GM18505 (cell line): ENCODE data around the gene KLF11.
"Not testable (repeated sequence)": the region's sequence is repeated elsewhere in the genome, so short reads cannot be mapped to it uniquely, and the experiment has no call there.

ENCODE experiments used
- ATAC-seq: cut with Tn5 transposase; IDR thresholded peaks from one replicate; pipeline ENCODE4 v1.9.1; 2021; ENCODE audit not compliant: unreplicated experiment
- POLR2A ChIP-seq: IDR thresholded peaks from 4 replicates; pipeline ENCODE4 v1.6.1; 2011; ENCODE audit warnings: borderline replicate concordance; ENCODE audit not compliant: insufficient read depth, insufficient read length; ENCODE audit errors: extremely low read depth

Gene KLF11

DNA sequence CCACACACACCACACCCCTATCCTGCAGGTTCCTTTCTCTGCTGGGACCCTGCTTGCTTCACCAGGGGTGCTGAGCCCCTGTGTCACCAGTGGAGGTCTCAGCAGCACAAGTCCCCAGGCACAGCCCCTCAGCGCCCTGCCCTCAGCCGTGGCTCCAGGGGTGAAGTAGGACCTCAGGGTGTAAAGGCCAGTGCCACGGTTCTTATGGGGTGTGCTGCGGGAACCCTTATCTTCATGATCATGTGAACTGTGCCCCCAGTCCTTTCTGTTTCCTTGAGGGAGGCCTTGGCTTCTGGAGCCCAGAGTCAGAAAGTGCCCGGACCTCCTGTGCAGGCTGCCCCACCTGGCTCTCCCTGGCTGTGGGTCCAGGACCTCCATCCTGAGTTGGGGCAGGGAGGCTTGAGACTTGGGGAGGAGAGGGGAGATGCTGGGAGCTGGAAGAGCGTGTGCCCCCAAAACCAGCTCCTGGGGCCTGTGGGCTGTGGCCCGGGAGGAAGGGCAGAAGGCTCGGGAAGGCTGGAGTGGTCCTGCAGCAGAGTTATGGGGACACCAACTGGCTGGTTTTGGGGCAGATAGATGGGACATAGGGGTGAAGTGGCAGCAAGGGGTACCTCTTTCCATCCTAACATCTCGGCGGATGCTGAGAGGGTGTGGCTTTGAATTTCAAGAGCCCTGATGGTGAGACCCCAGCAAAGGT, 20.2 kb upstream of the KLF11 start:
- no peak for TF ChIP-seq POLR2A
- no peak for ATAC-seq

DNA sequence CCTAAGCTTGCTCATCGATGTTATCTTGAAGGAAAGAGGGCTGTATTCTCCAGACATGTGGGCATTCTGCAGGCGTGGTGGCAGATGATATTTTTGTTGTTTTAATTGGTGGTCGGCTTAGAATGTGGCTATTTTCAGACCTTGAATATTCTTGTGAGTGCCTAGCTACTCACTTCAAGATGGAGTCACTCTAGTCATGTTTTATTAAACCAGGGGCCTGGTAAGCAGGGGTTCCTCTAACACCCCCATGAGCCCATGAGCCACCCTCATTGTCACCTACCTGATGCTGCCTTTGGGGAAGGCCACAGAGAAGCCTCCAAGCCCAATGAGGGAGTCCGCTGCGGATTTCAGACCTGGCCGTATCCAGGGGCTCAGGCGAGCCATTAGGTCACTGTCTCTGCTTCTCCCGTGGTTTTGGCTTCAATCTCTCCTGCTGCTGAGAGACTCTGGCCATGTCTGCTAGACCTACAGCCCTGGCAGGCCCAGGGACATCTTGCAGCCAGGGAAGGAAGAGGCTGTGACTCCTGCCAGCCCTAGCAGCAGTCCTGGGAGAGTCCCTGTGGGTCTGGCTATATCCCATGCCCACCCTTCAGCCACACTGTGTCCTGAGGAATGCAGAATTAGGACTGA, 16.3 kb upstream of the KLF11 start:
- ATAC-seq: no peak
- no peak for TF ChIP-seq POLR2A

DNA sequence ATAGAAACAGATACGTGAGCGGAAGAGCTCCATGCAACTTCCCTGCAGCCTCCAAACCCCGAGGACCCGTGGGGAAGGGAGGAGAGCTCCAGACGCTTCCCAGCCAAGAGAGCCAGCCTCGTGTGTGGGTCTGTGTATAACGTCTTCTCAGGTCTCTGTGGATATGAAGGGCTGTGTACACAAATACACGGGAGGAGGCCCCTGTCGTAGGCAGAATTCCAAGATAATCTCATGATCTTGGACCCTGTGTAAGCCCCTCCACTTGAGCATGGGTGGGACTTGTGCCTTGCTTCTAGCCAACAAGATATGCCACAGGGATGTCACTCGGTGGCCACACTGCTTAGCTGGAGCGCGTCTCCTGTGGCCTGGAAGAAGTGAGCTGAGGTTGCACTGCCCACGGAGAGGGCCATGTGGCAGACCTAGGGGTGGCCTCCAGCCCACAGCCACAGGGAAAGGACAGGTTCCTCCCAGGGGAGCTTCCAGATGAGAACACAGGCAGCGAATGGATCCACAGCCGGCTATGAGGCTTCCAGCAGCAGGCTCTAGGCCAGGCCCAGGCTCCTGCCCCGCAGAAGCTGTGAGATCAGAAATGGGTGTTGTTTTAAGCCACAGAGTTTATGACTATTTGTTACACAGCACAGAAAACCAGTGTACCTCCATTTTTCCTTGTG, 15.6 kb upstream of the KLF11 start:
- no peak for ATAC-seq
- TF ChIP-seq POLR2A: no peak

DNA sequence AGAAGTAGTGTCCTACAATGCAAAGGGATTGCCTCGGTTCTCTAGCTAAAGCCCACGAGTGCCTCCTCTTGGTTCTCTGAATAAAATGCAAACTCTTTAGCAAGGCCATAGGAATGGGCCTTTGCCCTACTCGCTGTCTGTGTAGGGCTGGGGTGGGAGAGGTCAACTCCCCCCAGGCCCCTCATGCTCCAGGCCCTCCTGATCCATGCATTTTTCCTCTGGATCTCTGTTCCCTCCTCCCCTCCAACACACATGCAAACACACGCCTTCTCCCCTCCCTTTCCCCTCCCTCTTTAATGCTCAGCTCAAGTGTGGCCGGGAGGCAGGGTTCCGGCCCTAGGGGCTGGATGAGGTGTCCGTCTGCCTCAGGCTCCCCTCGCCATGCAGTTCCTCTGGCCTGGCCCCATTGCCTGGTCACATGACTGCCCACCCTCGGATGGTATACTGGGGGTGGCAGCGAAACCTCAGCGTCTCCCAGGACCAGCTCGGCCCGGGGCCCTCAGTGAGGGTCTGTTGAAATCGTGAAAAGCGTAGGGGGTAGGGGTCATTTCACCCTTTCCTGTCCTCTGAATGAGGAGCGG, 14.9 kb upstream of the KLF11 start:
- no peak for ATAC-seq
- TF ChIP-seq POLR2A: no peak

DNA sequence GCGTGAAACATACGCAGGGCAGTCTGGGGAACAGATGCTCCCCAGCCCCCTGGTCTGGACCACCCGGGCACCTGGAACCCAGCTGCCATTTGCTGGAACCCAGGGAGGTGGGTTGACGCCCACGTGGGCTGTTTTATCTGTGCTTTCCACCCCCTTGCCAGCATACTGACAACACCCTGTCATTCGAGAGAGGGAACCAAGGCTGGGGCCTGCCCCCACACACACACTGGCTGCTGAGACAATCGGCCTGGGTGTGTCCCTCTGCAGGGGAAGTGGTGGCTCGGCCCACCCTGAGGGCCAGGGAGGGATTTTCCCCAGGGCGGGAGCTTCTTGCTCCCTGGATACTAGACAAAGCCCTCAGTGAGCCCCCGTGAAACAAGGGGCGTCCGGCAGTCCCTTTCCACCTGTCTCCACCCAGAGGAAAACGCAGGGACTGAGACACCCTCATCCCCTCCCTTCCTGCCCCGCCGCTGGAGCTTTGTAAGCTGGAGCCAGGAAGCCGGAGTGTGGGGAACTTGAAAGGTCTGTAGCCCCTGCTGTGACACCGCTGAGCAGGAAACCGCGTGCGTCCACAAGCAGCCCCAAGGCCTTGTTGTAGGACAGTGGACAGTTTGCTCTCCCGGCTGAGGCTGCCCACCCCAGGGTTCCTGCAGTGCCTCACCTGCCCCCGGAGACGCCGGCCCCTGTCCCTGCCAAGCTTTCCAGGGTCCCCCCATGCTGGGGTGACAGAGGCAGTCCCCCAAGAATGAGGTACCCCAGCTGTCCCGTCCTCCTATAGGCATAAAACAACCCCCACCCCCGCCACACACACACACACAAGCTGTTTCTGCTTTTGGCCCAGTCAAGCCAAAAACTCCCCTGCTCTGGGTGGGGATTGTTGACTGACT, 14.1 kb upstream of the KLF11 start:
- TF ChIP-seq POLR2A: no peak
- ATAC-seq: no peak

DNA sequence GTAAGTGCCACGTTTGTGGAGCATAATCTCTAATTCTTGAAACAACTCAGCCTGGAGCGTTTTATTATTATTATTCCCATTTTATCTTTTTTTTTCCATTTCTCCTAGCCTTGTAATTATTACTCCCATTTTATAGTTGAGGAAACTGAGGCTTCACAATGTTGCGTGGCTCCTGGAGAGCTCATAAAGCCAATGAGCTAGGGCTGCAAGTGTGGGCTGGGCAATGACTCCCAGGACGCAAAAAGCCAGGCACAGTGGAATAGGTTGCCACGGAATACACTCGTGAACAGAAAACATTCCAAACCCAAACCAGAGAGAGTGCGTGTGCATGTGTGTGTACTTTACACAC, 13.5 kb upstream of the KLF11 start:
- TF ChIP-seq POLR2A: no peak
- ATAC-seq: no peak

DNA sequence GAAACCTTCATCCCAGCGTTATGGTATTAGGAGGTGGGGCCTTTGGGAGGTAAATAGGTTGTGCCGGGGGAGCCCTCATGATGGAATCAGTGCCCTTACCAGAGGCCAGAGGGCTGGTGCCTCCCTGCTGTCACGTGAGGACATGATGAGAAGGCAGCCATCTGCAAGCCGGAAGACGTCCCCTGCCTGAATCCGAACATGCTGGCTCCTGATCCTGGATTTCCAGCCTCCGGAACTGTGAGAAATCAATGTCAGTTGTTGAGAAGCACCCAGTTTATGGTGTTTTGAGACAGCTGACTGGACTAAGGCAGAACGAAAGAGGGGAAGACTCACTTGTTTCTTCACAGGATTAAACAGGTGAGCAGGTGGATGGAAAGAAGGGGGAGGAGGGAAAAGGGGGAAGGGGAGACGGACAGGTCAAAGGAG, 13.0 kb upstream of the KLF11 start:
- no peak for ATAC-seq
- no peak for TF ChIP-seq POLR2A

DNA sequence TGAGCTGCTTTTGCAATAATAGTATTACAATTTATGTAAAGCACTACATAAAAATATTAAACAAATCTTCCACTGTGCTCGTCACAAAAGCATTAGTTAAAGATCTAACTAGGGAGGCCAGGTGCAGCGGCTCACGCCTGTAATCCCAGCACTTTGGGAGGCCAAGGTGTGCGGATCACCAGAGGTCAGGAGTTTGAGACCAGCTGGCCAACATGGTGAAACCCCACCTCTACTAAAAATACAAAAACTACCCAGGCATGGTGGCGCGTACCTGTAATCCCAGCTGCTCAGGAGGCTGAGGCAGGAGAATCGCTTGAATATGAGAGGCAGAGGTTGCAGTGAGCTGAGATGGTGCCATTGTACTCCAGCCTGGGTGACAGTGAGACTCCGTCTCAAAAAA, 12.6 kb upstream of the KLF11 start:
- not testable (repeated sequence) for ATAC-seq

DNA sequence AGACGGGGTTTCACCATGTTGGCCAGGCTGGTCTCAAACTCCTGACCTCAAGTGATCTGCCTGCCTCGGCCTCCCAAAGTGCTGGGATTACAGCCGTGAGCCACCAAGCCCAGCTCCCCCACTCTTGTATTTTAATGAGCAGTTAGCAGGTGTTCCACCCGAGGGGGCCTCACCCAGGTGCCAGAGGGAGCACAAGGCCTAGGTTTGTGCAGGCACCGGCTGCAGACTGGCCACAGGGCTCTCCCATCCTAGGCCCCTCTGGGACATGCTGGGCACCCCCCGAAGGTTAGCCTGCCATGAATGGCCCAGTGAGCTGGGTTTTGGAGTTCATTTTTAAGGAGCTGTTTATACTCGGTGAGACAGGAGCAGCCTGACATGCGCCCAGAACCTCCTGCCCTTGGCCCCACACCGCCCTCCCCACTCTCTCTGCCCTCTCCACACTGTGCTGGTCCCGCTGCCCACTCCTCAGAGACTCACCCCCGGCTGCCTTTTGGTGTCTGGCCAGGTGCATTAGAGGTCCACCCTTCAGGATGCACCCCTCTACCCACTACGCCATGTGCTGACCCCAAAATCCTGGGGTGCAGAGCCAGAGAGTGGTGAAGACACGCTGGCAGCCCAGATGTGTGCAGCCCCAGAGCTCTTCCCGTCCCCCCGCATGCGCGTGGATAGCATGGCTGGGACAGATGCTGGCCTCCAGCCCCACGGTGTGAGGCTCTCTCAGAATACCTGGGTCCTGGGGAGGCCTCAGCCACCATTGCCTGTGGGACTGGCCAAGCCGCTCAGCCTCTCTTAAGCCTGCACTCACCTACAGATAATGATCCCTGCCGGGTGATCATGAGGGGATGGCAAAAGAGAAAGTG, 11.2 kb upstream of the KLF11 start:
- no peak for TF ChIP-seq POLR2A
- ATAC-seq: no peak

DNA sequence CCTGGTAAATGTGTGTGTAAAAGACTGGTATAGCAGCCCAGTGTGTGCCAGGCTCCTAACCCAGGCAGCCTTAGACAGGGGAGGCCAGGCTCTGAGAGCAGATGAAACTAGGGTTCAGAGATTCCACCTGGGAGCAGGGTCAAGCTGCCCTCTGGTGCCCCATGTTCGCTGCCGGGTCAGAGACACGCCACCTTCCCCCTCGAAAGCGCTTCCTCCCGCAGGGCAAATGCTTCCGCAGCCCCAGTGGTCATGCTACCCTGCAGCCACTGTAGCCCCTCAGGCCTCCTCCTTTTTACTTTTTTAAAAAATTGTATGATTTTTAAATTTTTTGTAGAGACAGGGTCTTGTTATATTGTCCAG, 10.6 kb upstream of the KLF11 start:
- TF ChIP-seq POLR2A: no peak
- ATAC-seq: no peak

DNA sequence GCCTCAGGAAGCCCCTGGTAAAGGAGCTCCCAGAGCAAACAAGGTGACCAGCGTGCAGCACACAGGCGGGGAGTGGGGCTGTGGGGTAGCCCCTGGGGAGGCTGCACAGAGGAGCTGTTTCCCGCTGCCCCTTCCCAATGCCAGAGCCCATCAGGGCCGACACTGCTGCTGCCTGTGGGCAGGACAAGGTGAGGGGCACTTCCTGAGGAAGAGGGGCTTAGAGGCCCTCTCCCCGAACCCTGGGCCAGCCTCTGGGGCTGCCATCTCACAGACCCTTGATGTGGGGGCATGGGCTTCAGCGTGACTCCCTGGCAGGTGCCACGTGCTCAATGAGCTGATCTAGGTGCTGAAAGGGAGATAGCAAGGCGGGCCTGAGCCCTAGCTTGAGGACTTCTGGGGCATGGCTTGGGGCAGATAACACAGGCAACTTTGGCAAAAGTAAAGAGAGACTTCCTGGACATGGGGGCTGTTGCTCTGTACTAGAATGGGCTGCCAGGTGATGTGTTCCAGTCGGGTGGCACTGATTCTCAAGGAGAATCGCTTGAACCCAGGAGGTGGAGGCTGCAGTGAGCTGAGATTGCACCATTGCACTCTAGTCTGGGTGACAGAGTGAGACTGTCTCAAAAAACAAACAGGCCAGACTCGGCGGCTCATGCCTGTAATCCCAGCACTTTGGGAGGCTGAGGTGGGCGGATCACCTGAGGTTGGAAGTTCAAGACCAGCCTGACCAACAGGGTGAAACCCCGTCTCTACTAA, 9.9 kb upstream of the KLF11 start:
- TF ChIP-seq POLR2A: no peak
- ATAC-seq: no peak

DNA sequence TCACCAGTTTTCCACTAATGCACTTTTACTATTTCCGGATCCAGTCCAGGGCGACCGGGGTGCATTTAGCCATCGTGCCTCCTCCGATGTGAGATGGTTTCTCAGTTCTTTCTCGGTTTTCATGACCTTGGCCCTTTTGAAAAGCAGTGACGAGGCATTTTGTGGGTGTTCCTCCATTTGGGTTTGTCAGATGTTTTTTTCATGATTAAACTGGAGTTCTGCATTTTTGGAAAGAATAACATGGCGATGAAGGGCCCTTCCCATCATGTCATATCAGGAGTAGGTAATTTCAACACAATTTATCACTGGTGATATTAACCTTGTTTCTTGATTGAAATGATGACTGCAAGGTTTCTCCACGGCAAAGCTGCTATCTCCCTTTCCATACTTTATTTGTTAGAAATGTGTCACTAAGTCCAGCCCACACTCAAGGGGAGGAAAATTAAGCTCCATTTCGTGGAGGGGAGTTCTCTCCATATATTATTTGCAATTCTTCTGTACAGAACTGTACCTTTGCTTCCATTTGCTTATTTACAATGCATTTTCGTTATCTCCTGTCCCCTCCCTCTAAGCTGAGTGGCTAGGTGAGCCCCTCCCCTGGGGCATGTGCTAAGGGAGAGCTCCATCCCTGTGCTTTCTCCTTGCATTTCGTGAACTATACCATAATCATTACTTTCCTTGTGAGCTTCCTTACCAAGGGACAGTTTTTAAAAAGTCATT, 8.9 kb upstream of the KLF11 start:
- no peak for ATAC-seq

DNA sequence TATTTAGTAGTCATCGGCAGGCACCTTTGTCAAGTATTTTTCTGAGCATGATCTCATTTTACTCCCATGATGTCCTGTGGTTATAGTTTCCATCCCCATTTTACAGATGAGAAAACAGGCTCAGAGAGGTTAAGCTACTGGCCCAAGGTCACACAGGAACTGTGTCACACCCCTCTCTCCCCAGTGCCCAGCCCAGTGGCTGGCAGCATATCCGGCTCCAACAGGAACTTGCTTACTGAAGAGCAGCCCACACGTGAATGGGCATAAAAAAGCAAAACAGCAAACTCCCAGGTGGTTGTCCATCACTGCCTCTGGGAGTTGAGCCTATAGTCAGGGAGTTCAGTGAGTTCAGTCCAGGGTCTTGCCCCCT, 8.3 kb upstream of the KLF11 start:
- no peak for ATAC-seq
- TF ChIP-seq POLR2A: no peak

More for the DNA sequence above, 8.9 kb upstream of the KLF11 start:
- TF ChIP-seq POLR2A: no peak
